Neural progenitor cell (in vitro differentiated cells): ENCODE results near the gene PKNOX1. TPM values are rescaled to one million over a fixed set of nuclear protein-coding genes. Genes with fewer than 3 reads are reported as not detected.
"Not testable (repeated sequence)": the region's sequence is repeated elsewhere in the genome, so short reads cannot be mapped to it uniquely, and the experiment has no call there.

Source experiments
- DNase-seq: peaks from one replicate; pipeline ENCODE4 v3.0.0-alpha.2; 2016; ENCODE audit warnings: low spot score
- H2AFZ ChIP-seq: fragments of 200-600 bp; sonication (generic); replicated peaks from 2 replicates; pipeline ENCODE4 v1.6.1; 2016; ENCODE audit warnings: antibody characterized with exemption
- H3F3A ChIP-seq: fragments of 200-600 bp; sonication (generic); 2 replicates; pipeline ENCODE4 v1.6.1; 2016; ENCODE audit warnings: antibody characterized with exemption, low read depth
- H3K27ac ChIP-seq: fragments of 200-600 bp; sonication (generic); 2 replicates; pipeline ENCODE4 v1.5.1; 2016; ENCODE audit warnings: mild to moderate bottlenecking
- H3K27me3 ChIP-seq: fragments of 200-600 bp; sonication (generic); 2 replicates; pipeline ENCODE4 v1.6.1; 2016; ENCODE audit warnings: mild to moderate bottlenecking, moderate library complexity
- H3K36me3 ChIP-seq: fragments of 200-600 bp; sonication (generic); 2 replicates; pipeline ENCODE4 v1.5.1; 2016
- H3K4me1 ChIP-seq: fragments of 200-600 bp; sonication (generic); 2 replicates; pipeline ENCODE4 v1.6.1; 2016; ENCODE audit warnings: mixed run types
- H3K4me2 ChIP-seq: fragments of 200-600 bp; sonication (generic); 2 replicates; pipeline ENCODE4 v1.6.1; 2016
- H3K4me3 ChIP-seq: fragments of 200-600 bp; sonication (generic); 2 replicates; pipeline ENCODE4 v1.5.1; 2016
- H3K79me2 ChIP-seq: fragments of 200-600 bp; sonication (generic); 2 replicates; pipeline ENCODE4 v1.6.1; 2016; ENCODE audit warnings: low read depth
- H3K9ac ChIP-seq: fragments of 200-600 bp; sonication (generic); 2 replicates; pipeline ENCODE4 v1.6.1; 2016
- H3K9me3 ChIP-seq: fragments of 200-600 bp; sonication (generic); 2 replicates; pipeline ENCODE4 v1.5.1; 2016; ENCODE audit warnings: low read depth
- H4K20me1 ChIP-seq: fragments of 200-600 bp; sonication (generic); 2 replicates; pipeline ENCODE4 v1.6.1; 2016; ENCODE audit warnings: low read depth
- H3K27ac Mint-ChIP-seq: 3 replicates; pipeline ENCODE4 v1.8.0; 2021; ENCODE audit warnings: mixed read lengths
- H3K27me3 Mint-ChIP-seq: 2 replicates; pipeline ENCODE4 v1.8.0; 2022; ENCODE audit warnings: low read depth, mild to moderate bottlenecking, inconsistent platforms, moderate library complexity, mixed read lengths; ENCODE audit not compliant: insufficient read depth
- H3K36me3 Mint-ChIP-seq: 3 replicates; pipeline ENCODE4 v1.8.0; 2021; ENCODE audit warnings: mixed read lengths
- H3K4me1 Mint-ChIP-seq: 3 replicates; pipeline ENCODE4 v1.8.0; 2021; ENCODE audit warnings: mixed read lengths
- H3K4me3 Mint-ChIP-seq: 3 replicates; pipeline ENCODE4 v1.8.0; 2021; ENCODE audit warnings: mild to moderate bottlenecking, moderate library complexity, mixed read lengths
- H3K9me3 Mint-ChIP-seq: 3 replicates; pipeline ENCODE4 v1.8.0; 2020; ENCODE audit warnings: mixed read lengths
- EZH2 ChIP-seq: fragments of 200-600 bp; sonication (generic); IDR thresholded peaks from 2 replicates; pipeline ENCODE4 v1.6.1; 2017; ENCODE audit warnings: antibody characterized with exemption, mild to moderate bottlenecking, moderate library complexity
- EZH2phosphoT487 ChIP-seq: fragments of 200-600 bp; sonication (generic); IDR thresholded peaks from 2 replicates; pipeline ENCODE4 v1.6.1; 2017; ENCODE audit warnings: antibody characterized with exemption
- total RNA-seq: library from RNA; depleted of rRNA; stranded (reverse); fragments of >200 nt; gene quantifications from 2 replicates; pipeline ENCODE4 v1.2.3, GENCODE V29; 2015; ENCODE audit warnings: low replicate concordance
- TF ChIP-seq, protein P1 (sequence below): fragments of 200-600 bp; sonication (generic); IDR thresholded peaks from 2 replicates; pipeline ENCODE4 v1.5.1; 2017; ENCODE audit warnings: antibody characterized with exemption, mild to moderate bottlenecking

The PKNOX1 gene
- total RNA-seq, 1 donor from 2014 or later = 11.0 TPM

DNA sequence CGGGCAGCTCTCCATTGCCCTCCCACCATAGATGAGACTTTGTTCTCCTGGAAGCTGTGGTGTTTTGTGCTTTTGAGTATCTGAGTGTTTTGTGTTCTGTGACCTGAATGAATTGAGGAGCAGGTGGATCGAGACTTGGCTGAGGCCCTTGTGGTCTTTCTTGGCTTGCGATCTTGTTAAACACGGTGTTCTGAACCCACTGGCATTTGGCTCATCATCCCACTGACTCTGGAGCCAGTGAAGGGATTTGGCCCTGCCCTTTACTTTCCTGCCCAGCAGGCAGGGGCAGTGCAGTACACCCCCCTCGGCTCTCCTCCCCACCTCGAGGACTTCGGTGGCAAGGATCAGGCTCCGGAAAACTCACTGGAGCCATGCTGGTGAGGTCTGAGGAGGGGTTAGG is 30.6 kb downstream of the PKNOX1 start:
- Histone ChIP-seq H3K9ac (no peak overlapping the region), H3K27ac (no peak overlapping the region), H3F3A (no peaks in the 10 kb centered on the region), H4K20me1 (no peaks in the 10 kb centered on the region), H3K4me2 (no peak overlapping the region), H3K36me3 (no peaks in the 10 kb centered on the region), H3K4me3 (no peak overlapping the region), H3K79me2 (no peaks in the 10 kb centered on the region), H3K9me3 (no peaks in the 10 kb centered on the region), H3K4me1 (no peaks in the 10 kb centered on the region), H3K27me3 (no peaks in the 10 kb centered on the region), H2AFZ (no peak overlapping the region)
- Mint-ChIP-seq H3K27ac (no peak overlapping the region), H3K4me1 (no peaks in the 10 kb centered on the region), H3K36me3 (peaks cover 28% of the 10 kb centered on the region), H3K27me3 (peaks cover 2% of the 10 kb centered on the region), H3K9me3 (peaks cover 12% of the 10 kb centered on the region), H3K4me3 (no peak overlapping the region)
- no peak for DNase-seq
- TF ChIP-seq, protein P1, sequence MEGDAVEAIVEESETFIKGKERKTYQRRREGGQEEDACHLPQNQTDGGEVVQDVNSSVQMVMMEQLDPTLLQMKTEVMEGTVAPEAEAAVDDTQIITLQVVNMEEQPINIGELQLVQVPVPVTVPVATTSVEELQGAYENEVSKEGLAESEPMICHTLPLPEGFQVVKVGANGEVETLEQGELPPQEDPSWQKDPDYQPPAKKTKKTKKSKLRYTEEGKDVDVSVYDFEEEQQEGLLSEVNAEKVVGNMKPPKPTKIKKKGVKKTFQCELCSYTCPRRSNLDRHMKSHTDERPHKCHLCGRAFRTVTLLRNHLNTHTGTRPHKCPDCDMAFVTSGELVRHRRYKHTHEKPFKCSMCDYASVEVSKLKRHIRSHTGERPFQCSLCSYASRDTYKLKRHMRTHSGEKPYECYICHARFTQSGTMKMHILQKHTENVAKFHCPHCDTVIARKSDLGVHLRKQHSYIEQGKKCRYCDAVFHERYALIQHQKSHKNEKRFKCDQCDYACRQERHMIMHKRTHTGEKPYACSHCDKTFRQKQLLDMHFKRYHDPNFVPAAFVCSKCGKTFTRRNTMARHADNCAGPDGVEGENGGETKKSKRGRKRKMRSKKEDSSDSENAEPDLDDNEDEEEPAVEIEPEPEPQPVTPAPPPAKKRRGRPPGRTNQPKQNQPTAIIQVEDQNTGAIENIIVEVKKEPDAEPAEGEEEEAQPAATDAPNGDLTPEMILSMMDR = no peak
- no peak for TF ChIP-seq EZH2
- no peak for TF ChIP-seq EZH2phosphoT487

DNA sequence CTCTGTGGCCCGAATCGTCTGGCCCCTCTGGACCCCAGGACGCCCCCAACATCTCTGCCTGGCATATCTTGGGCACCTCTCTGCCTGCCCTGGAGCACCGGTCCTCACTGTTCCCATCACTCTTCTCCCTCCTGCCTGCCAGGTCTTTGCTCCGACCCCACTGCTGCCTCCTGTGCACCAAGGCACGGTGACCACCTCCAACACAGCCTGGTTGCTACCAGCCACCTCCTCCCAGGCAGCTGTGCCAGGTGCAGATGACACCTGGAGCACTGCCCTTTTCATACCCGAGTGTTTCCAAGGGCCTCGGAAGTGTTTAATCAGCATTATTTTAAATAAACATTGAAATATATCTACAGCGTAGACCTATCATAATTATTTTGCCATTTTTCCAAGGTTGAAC is 31.3 kb downstream of the PKNOX1 start:
- no peaks in the 10 kb centered on the region for H3K36me3 ChIP-seq
- no peak overlapping the region for H3K27ac ChIP-seq
- H3K4me3 ChIP-seq = no peak overlapping the region
- Mint-ChIP-seq H3K36me3 (peaks cover 25% of the 10 kb centered on the region), H3K9me3 (peaks cover 7% of the 10 kb centered on the region), H3K4me3 (no peak overlapping the region), H3K4me1 (no peaks in the 10 kb centered on the region), H3K27me3 (peaks cover 2% of the 10 kb centered on the region), H3K27ac (no peak overlapping the region)
- H4K20me1 ChIP-seq = no peaks in the 10 kb centered on the region
- H3K9ac ChIP-seq = no peak overlapping the region
- H3K27me3 ChIP-seq = no peaks in the 10 kb centered on the region
- H3F3A ChIP-seq = no peaks in the 10 kb centered on the region
- no peak overlapping the region for H2AFZ ChIP-seq
- DNase-seq = no peak
- no peaks in the 10 kb centered on the region for H3K79me2 ChIP-seq
- H3K9me3 ChIP-seq = no peaks in the 10 kb centered on the region
- no peak for TF ChIP-seq EZH2phosphoT487
- TF ChIP-seq, protein P1 = no peak
- no peaks in the 10 kb centered on the region for H3K4me1 ChIP-seq
- H3K4me2 ChIP-seq = no peak overlapping the region

DNA sequence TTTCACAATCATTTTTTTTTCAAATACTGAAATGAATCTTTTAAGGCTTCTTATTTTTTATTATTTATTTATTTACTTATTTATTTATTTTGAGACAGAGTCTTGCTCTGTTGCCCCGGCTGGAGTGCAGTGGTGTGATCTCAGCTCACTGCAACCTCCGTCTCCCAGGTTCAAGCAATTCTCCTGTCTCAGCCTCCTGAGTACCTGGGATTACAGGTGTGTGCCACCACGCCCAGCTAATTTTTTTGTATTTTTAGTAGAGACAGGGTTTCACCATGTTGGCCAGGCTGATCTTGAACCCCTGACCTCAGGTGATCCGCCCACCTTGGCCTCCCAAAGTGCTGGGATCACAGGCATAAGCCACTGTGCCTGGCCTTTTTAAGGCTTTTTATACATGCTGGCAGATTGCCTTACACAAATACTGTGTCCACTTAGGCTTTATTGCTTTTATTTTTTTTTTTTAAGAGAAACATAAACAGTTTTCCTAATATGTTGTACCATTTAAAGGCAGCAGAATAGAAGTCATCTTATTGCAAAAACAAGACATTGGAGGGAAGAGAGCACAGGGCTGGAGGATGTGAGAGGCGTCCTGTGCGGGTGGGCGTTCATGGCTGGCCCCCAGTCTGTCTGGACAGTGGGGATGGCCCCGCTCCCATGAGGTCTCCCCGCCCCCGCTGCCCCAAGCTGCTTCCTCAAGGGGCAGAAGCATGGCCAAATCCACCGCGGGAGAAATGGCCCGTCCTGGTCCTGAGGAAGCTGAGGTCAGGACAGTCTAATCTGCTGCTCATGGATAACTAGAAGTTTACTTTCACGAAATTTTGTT is 31.9 kb downstream of the PKNOX1 start:
- peaks cover 22% of the 10 kb centered on the region for H3K36me3 Mint-ChIP-seq
- not testable (repeated sequence) for H3K9me3 ChIP-seq, H3K27me3 Mint-ChIP-seq, H3K9ac ChIP-seq, H4K20me1 ChIP-seq, H3K27me3 ChIP-seq, H3K36me3 ChIP-seq, H3K4me1 ChIP-seq, H3K27ac ChIP-seq, H2AFZ ChIP-seq, H3K9me3 Mint-ChIP-seq, H3F3A ChIP-seq, H3K79me2 ChIP-seq, H3K4me3 ChIP-seq, H3K4me1 Mint-ChIP-seq, H3K4me3 Mint-ChIP-seq, DNase-seq, H3K4me2 ChIP-seq, H3K27ac Mint-ChIP-seq

DNA sequence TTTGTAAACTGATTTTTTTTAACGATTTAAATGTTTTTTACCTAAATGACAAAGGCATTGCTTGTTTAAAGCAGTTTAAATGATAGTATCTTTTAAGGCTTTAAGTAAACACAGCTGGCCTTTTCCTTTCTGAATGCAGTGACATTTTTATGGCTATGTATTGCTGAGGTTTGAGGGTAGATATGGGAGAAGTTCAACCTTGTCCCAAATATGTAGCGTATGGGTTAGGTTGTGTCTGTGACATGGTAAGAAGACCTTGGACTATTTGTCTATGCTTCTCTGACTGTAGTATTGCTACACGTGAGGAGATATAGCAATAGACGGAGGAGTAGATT is 32.5 kb downstream of the PKNOX1 start:
- Histone ChIP-seq H3K27me3 (no peaks in the 10 kb centered on the region), H3K4me3 (no peak overlapping the region), H3F3A (no peaks in the 10 kb centered on the region), H3K9me3 (no peaks in the 10 kb centered on the region), H3K9ac (no peak overlapping the region), H4K20me1 (no peaks in the 10 kb centered on the region), H2AFZ (no peak overlapping the region), H3K27ac (no peak overlapping the region), H3K79me2 (no peaks in the 10 kb centered on the region), H3K4me2 (no peak overlapping the region), H3K36me3 (no peaks in the 10 kb centered on the region), H3K4me1 (no peaks in the 10 kb centered on the region)
- no peak overlapping the region for H3K4me3 Mint-ChIP-seq
- H3K27me3 Mint-ChIP-seq = peaks cover 2% of the 10 kb centered on the region
- H3K4me1 Mint-ChIP-seq = no peaks in the 10 kb centered on the region
- peaks cover 26% of the 10 kb centered on the region for H3K36me3 Mint-ChIP-seq
- no peak for DNase-seq
- H3K27ac Mint-ChIP-seq = peak overlapping the region; percentile 4
- no peaks in the 10 kb centered on the region for H3K9me3 Mint-ChIP-seq
- no peak for TF ChIP-seq EZH2phosphoT487
- TF ChIP-seq EZH2 = no peak
- TF ChIP-seq, protein P1 = no peak
